ENCODE data around the gene TRABD2B. TPM values are rescaled to one million over a fixed set of nuclear protein-coding genes. Genes with fewer than 3 reads are reported as not detected.
A peak's percentile ranks its signal among the peaks of the same experiment; 100 is the strongest.

The TRABD2B gene
- total and polyA plus RNA-seq, 12 donors = 0.33 to 3.3 (median 0.83) TPM

GRCh38 chr1:47978486-47978885 lies 18.7 kb downstream of the TRABD2B start:
- Histone ChIP-seq H3K4me3 (no peak overlapping the region), H3K36me3 (replicated peaks in 1 of 2) (no peaks in the 10 kb centered on the region), H3K27ac (no peak overlapping the region), H3K4me1 (replicated peaks in 1 of 2) (no peaks in the 10 kb centered on the region), H3K27me3 (no peaks in the 10 kb centered on the region), H3K9me3 (replicated peaks in 1 of 3) (no peaks in the 10 kb centered on the region)
- intact Hi-C loops (cut with DNase I) = no loop called here
- TF ChIP-seq POLR2A (IDR thresholded peaks at IDR 0.05) = no peak
- no peak for TF ChIP-seq CTCF (IDR thresholded peaks at IDR 0.05)
- DNase-seq = peak in 1 of 7 donors; percentile 13
- 86 to 90% (median 89%) methylated on average over 12 of the region's 12 CpGs for WGBS, 4 donors

GRCh38 chr1:47976728-47977127 lies 20.5 kb downstream of the TRABD2B start:
- no peak overlapping the region for H3K4me3 ChIP-seq
- H3K27ac ChIP-seq = no peak overlapping the region
- no peaks in the 10 kb centered on the region for H3K36me3 ChIP-seq (replicated peaks in 1 of 2)
- no peaks in the 10 kb centered on the region for H3K9me3 ChIP-seq (replicated peaks in 1 of 3)
- DNase-seq = no peak
- H3K27me3 ChIP-seq = no peaks in the 10 kb centered on the region
- intact Hi-C loops (cut with DNase I) = no loop called here
- 88 to 98% (median 94%) methylated on average over 2 of the region's 2 CpGs for WGBS, 4 donors
- H3K4me1 ChIP-seq (replicated peaks in 1 of 2) = no peaks in the 10 kb centered on the region
- no peak for TF ChIP-seq CTCF (IDR thresholded peaks at IDR 0.05)
- no peak for TF ChIP-seq POLR2A (IDR thresholded peaks at IDR 0.05)

- Histone ChIP-seq H3K9me3 (replicated peaks in 1 of 3) (no peaks in the 10 kb centered on the region), H3K27me3 (no peaks in the 10 kb centered on the region), H3K27ac (no peak overlapping the region), H3K36me3 (replicated peaks in 1 of 2) (no peaks in the 10 kb centered on the region), H3K4me1 (replicated peaks in 1 of 2) (no peaks in the 10 kb centered on the region), H3K4me3 (no peak overlapping the region)
- no peak for DNase-seq
- intact Hi-C loops (cut with DNase I) = no loop called here
- WGBS, 4 donors = 64 to 93% (median 81%) methylated on average over 3 of the region's 3 CpGs
- TF ChIP-seq POLR2A (IDR thresholded peaks at IDR 0.05) (no peak), CTCF (IDR thresholded peaks at IDR 0.05) (no peak)
Observed at GRCh38 chr1:47976267-47976666, 20.9 kb downstream of the TRABD2B start.

- Histone ChIP-seq H3K4me3 (no peak overlapping the region), H3K9me3 (replicated peaks in 1 of 3) (no peaks in the 10 kb centered on the region), H3K27ac (no peak overlapping the region), H3K27me3 (no peaks in the 10 kb centered on the region), H3K36me3 (replicated peaks in 1 of 2) (no peaks in the 10 kb centered on the region), H3K4me1 (replicated peaks in 1 of 2) (no peaks in the 10 kb centered on the region)
- no peak for TF ChIP-seq POLR2A (IDR thresholded peaks at IDR 0.05)
- no peak for TF ChIP-seq CTCF (IDR thresholded peaks at IDR 0.05)
- intact Hi-C loops (cut with DNase I) = no loop called here
- no peak for DNase-seq
- 65 to 84% (median 70%) methylated on average over 3 of the region's 3 CpGs for WGBS, 4 donors
Observed at GRCh38 chr1:47975302-47975921, 21.8 kb downstream of the TRABD2B start.
